ENCODE data around the gene CSNK1G3.
"Not testable (repeated sequence)": the region's sequence is repeated elsewhere in the genome, so short reads cannot be mapped to it uniquely, and the experiment has no call there.

Gene CSNK1G3

DNA sequence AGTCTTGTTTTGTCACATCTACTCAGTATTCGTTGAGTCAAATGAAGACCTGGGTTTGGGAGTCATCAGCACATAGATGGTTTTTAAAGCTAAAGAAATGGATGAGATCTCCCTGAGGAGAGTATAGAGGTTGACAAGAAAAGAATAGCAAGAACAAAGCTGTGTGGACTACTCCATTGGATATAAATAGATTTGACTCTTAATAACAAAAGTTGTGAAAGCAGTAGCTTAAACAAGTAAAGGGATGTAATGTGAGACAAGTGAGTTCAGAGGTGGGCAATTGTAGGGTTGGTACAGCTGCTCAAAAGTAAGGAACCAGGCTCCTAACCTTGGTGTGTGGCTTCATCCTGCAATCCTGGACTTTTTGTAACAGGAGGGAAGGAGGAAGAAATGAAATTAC is 49.3 kb downstream of the CSNK1G3 start:
- DNase-seq = no peak

DNA sequence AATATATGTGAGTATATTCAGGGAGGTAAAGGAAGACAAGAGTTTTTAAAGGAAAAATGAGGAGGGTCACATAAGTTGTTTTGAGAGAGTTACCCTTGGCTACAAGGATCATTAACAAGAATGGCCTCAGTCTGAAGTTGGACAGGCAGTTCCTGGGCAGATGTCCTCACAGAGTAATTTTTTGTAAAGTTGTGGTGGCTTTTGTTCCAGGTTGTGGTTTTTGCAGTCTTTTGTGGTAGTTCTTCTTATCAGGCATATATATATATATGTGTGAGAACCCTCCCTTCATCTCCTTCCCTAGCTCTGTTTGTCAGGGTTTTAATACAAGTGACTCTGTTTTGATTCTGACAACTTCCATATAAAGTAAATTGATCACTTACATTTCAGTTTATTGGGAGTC is 60.0 kb downstream of the CSNK1G3 start:
- DNase-seq = no peak

DNA sequence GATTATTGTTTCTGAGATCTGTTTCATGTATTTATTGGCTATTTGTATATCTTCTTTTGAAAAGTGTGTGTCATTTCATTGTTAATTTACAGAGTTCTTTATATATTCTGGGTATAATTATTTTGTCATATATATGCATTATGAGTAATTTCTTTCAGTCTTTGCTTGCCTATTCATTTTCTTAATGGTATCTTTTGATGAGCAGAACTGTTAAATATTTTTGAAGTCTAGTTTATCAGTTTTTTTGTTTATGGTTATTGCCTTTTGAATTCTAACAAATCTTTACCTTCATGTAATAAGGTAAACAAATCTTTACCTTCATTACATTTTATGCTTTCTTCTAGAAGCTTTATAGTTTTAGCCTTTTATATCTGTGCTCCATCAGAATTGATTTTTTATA is 66.4 kb downstream of the CSNK1G3 start:
- no peak for DNase-seq

- DNase-seq = no peak
Measured at GRCh38 chr5:123579410-123579809, 67.4 kb downstream of the CSNK1G3 start.

DNA sequence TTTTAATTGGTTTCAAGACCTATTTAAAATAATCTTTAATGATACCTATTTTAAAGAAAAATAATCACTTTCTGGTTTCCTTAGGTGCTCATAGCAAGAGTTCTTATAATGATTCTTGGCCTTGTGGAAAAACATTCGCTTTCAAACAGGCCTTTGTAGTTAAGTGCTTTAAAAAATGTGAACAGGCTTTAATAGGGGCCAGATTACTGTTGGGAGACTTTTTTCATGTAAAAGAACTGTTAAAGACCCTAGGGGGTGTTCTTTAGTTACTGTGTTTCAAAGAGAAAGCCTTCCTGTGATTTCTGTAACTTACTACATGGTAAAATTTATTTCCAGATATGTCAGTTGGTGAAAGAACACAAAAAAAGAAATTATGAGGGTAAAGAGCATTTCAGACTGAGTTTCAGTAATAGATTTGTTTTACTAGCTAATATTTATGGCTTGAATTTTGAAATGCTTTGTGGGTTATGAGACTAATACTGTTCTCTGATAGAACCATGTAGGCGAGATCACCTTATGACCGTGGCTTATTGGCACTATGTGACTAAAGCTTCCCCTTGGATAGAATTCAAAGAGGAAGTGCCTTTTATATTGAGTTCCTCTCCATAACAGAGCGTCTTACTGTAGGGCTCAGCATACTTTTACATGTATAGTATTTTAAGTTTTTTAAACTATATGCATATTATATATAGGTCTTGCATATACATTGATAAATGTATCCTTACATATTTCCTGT is 70.7 kb downstream of the CSNK1G3 start:
- DNase-seq = no peak

- no peak for DNase-seq
Measured at GRCh38 chr5:123585871-123586270, 73.9 kb downstream of the CSNK1G3 start.

DNA sequence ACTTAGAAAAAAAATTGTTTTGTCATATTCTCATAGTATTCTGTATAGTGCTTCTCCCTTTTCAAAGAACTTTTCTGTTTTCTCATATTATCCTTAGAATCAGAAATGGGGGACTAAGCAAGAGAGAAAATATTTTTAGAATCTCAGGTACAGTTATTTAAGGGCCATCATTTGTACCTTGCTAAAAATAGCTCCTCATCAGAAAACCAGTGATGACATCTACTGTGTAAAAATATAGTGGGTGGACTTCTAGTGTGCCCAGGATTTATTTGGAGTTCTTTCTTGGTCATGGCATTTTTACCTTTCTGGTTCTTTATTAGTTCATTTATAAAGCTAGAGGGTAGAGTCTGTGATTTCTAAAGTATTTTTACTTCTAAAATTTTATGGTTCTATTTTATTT is 82.5 kb downstream of the CSNK1G3 start:
- no peak for DNase-seq

- no peak for DNase-seq
Measured at GRCh38 chr5:123597018-123597417, 85.0 kb downstream of the CSNK1G3 start.

DNA sequence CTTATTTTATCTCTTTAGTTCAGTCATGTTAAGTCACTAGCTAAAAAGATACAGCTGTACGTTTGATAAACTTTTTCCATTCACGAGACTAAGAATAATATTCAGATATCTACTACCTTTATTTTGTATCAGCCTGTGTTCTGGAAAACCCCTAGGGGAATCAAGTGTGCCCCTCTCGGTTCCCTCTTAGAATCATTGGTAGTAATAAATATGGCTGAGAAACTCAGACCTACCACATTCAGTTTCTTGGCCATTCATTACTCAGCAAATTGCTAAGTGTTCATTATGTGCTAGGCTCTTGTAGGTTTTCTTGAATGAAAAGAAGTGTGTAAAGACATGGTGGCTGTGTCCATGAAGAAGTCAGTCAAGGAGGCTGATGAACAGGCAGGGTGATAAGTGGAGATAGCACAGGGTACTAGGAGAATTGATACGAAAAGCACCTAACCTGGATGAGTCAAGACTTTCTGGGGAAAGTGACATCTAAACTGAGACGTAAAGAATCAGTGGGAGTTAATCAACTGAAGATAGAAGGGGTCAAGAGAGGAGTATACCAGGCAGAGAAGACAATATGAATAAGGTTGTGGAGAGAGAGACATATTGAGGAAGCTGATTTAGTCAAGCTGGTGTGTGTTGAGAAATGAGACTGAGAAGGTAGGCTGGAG is 86.2 kb downstream of the CSNK1G3 start:
- DNase-seq = no peak

DNA sequence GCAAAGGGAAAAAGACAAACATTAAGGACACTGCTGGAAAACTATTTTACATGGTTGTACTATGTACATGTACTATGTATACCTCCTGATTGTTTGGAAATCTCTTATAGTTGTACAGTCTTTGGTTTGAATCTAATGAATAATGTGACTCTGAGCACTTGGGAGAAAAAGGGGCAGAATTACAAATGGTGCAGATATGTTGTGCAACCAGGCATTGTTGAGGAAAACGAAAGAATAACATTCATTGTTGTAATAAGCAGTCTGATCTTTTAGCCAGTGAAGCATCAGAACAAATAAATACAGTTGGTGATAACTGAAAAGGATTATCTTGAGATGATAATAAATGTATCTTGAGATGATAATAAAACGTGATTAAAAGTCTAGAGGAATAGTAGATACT is 87.2 kb downstream of the CSNK1G3 start:
- DNase-seq = no peak

GRCh38 chr5:123601610-123602009 is 89.6 kb downstream of the CSNK1G3 start:
- no peak for DNase-seq

DNA sequence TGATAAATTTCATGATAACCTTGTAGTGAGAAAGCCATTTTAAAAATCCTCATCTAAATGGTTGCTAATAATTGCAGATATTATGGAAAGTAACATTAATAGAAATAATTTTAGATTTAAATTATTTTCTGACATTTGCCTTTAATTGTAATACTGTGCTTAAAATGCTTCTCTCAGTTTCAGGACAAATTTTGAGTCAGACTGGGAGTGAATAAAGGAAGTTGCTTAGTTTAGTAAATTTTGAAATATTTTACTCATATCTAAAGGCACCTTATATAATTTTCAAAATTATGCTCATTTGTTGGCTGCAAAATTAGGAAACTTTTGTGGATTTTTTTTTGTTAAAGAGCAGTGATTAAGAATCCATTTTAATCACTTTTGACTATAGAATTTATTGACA is 93.8 kb downstream of the CSNK1G3 start:
- no peak for DNase-seq

- peak; percentile 5 for DNase-seq
Measured at GRCh38 chr5:123610209-123610608, 98.2 kb downstream of the CSNK1G3 start.

DNA sequence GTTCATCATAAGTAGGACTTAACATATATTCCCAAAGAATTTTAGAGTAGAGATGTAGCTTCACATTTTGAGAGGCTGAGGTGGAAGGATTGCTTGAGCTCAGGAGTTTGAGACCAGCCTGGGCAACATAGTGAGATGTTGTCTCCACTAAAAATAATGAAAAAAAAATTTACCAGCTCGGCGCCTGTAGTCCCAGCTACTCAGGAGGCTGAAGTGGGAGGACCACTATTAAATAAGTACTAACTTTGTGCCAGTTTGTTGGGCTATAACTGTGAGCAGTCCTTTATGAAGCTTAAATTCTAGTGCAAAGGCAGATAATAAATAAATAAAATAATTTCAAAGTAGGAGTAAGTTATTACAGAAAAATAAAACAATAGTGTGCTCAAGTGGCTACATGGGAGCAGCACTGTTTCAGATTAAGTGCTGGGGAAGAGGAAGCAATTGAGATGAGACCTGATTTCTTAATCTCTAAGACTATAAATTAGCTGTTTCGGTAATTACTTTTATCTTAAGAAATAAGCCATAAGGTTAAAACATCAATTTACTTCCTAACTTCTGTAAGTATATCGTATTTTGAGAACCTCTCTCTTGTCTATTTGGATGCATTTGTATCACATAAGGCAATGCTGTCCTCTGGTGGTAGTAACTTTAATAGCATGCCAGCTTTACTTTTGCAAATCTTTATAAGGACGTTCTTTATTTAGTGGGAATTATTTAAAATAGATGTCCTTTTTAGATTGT is 98.9 kb downstream of the CSNK1G3 start:
- peak; percentile 60 for DNase-seq

DNA sequence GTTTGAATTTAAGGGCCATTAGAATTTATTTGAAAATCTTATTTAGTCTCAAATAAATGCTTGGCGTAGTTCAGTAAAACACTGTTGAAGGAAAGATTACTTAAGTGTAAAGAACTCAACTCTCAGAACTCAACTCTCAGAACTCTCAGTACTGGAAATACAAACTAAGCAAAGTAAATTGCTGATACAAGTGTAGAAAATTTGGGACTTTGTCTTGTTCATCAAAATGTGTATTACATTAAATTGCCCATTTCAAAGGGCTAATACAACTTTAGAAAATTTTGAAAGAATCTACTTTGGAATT is 99.4 kb downstream of the CSNK1G3 start:
- DNase-seq = no peak

DNA sequence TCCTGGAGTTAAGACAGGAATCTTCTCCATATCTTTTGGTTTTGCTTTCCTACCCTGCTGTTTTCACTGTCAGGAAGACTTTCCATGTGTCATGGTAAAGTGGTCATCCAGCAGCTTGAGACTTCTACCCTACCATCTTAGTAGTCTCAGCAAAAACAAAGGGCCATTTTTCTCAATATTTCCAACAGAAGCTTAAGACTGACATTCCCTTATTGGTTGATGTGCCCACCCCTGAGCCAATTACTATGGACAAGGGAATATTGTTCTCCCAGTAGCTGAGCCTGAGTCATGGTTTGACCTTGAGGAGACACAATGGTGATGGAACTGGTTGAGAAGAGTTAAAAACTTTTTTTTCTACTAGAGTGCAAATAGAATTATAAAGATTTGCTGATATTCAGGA is 105.6 kb downstream of the CSNK1G3 start:
- no peak for DNase-seq

DNA sequence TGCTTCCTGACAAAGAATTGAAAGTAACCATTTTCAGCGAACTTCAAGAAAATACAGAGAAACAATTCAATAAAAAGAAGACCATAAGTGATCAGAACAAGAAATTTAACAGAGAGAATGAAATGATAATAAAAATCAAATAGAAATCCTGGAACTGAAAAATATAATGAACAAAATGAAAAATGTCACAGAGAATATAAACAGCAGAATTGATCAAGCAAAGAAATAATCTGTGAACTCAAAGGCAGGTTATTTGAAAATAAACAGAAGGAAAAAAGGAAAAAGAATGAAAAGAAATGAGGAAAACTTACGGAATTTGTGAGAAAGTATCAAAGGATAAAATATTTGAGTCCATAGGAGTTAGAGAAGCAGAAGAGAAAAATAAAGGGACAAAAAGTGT is 114.1 kb downstream of the CSNK1G3 start:
- DNase-seq = no peak

DNA sequence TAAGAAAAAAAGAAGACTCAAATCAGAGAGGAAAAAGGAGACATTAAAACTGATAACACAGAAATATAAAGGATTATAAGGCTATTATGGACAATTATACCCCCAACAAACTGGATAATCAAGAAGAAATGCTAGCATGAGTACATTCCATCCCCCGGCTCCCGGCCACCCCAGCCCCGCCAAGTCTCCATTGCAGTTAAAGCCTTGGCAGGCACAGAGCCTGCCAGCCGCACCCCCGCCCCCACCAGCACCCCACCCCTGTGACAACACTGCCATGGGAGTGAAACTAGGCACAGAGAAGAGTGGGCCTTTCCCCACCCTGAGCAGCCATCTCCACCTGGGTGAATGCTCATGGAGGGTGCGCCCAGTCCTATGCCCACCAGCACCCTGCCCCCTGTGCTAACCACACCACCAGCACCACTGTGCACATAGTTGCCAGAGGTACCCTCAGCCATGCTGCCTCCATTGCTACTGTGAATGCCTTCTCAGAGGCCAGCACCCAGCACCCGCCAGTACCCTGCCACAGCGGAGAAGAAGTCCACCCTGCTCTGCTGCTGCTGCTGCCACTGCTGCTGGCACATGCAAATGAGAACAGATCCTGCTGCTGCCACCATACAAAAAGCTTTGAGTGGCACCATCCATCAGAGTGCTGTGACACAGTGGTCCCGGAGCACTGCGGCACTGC is 117.0 kb downstream of the CSNK1G3 start:
- DNase-seq = no peak

GRCh38 chr5:123636006-123636405 is 124.0 kb downstream of the CSNK1G3 start:
- DNase-seq = no peak

GRCh38 chr5:123637028-123637427 is 125.1 kb downstream of the CSNK1G3 start:
- not testable (repeated sequence) for DNase-seq

GRCh38 chr5:123639244-123639643 is 127.3 kb downstream of the CSNK1G3 start:
- no peak for DNase-seq

- DNase-seq = no peak
Measured at GRCh38 chr5:123645024-123645603, 133.1 kb downstream of the CSNK1G3 start.

GRCh38 chr5:123647066-123647465 is 135.1 kb downstream of the CSNK1G3 start:
- no peak for DNase-seq

Measured in HCEC 1CT (cell line).